Measurements from ENCODE around the gene EEF1A1.

GRCh38 chr6:73547036-73547435 is 26.2 kb upstream of the EEF1A1 start:
- TF ChIP-seq CTCF (IDR thresholded peaks at IDR 0.05) (no peak), POLR2A (IDR thresholded peaks at IDR 0.05) (no peak)
